ENCODE results near the gene ANKS1B.

DNA sequence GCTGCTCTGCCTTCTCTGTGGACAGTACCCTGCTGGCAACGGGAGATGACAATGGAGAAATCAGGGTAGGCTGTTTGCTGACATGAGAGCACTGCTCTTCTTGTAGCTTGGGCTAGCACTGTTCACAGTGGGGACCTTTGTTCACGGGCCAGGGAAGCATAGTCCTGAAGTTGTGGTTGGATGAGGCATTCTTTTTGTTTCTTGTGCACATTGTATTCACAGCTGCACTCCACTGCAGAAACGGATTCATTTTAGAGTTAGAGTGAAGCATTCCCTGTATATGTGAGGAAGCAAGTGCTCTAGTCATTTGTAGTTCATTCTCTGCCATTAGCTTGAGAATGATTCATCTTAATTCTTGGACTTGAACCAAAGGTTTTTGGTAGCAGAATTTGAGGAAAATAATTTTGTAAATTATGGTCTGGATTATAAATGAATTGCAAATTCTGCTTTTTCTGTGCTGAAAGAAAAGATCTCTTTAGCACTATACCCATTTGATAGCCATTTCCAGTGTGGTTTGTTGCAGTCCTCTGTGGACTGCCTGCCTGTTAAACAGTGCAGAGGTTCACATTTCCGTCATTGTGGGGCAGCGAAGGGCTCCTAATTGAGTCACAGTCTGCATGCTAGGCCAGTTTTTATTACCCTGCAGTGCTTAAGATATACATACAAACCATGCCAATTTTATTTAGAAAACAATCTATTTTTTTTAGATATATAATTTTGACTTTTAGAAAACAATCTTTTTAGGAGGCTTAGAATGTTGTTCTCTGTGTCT, 1259.1 kb downstream of the ANKS1B start:
- TF ChIP-seq CTCF (conservative IDR thresholded peaks at IDR 0.05; ENCODE audit: low read depth, low read length) (peak; percentile 68), CEBPB (IDR thresholded peaks at IDR 0.05; ENCODE audit: low read depth, low read length) (no peak), RFX5 (IDR thresholded peaks at IDR 0.05; ENCODE audit: low read depth, low read length) (no peak), RAD21 (IDR thresholded peaks at IDR 0.05; ENCODE audit: low read length) (peak; percentile 62), RCOR1 (IDR thresholded peaks at IDR 0.05; ENCODE audit: insufficient replicate concordance, low read length) (no peak), SMC3 (IDR thresholded peaks at IDR 0.05; ENCODE audit: low read depth, low read length) (peak; percentile 61), MAFK (IDR thresholded peaks at IDR 0.05; ENCODE audit: low read depth, low read length) (no peak), POLR2A (IDR thresholded peaks at IDR 0.05; ENCODE audit: low read depth, low read length) (no peak), CHD1 (IDR thresholded peaks at IDR 0.05; ENCODE audit: low read depth, low read length) (no peak)
- TF ChIP-seq, protein P1, sequence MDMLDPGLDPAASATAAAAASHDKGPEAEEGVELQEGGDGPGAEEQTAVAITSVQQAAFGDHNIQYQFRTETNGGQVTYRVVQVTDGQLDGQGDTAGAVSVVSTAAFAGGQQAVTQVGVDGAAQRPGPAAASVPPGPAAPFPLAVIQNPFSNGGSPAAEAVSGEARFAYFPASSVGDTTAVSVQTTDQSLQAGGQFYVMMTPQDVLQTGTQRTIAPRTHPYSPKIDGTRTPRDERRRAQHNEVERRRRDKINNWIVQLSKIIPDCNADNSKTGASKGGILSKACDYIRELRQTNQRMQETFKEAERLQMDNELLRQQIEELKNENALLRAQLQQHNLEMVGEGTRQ (IDR thresholded peaks at IDR 0.05; ENCODE audit: low read depth, low read length) = no peak

Data from IMR-90 (cell line).